Rectal smooth muscle tissue (tissue), 1 donor: ENCODE results near the gene RPS16.
"Not testable (repeated sequence)": the region's sequence is repeated elsewhere in the genome, so short reads cannot be mapped to it uniquely, and the experiment has no call there.

ENCODE experiments used
- H3K27ac ChIP-seq: one replicate; pipeline ENCODE4 v1.7.0; 2013; ENCODE audit warnings: low read depth, low read length, inconsistent platforms
- H3K27me3 ChIP-seq: one replicate; pipeline ENCODE4 v1.7.0; 2013; ENCODE audit warnings: low read length; ENCODE audit not compliant: control insufficient read depth, insufficient read depth
- H3K36me3 ChIP-seq: one replicate; pipeline ENCODE4 v1.7.0; 2013; ENCODE audit warnings: low read length; ENCODE audit not compliant: control insufficient read depth, insufficient read depth
- H3K4me1 ChIP-seq: one replicate; pipeline ENCODE4 v1.7.0; 2013; ENCODE audit warnings: low read length; ENCODE audit not compliant: control insufficient read depth, insufficient read depth
- H3K4me3 ChIP-seq: one replicate; pipeline ENCODE4 v1.7.0; 2013; ENCODE audit warnings: low read length
- H3K9ac ChIP-seq: one replicate; pipeline ENCODE4 v1.7.0; 2013; ENCODE audit warnings: low read length

Gene RPS16

DNA sequence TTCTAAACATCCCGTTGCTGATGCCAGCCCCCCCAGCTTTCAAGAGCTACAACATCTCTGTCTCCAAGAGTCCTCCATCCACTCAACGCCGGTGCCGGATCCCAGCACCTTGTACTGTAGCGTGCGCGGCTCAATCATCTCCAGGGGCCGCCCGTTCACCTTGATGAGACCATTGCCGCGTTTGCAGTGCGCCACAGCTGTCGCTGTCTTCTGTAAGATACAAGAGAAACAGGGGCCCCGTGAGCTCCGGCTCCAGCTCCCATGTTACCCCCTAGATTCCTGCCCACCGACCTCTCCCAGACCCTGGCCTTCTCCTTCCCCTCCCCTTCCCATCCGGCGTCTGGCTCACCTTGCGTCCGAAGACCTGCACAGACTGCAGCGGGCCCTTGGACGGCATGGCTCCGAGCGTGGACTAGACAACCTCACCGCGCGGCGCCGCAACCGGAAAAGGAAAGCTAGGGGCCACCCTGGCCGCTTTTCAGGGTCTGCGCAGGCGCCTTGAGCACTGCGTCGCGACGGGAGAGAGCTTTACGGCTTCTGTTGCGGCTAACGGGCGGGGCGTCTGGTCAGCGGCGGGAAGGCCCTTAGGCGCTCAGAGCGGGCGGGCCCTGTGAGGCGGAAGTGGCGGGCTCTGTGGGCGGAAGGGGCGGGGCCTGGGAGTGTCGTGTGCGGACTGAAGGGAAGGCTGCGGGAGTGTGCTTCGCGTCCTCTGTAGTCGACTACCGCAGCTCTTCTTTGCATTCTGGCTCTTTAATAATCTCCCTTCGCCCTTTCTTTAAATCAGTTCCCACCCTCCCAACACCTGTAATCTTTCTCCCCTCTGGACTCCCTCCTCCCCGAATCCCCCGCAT lies at the start of gene RPS16:
Gene RPS16 (minus strand): TSS at position 451 of the 851 bp plus-strand sequence. CDS start 54 bp downstream, at position 397.
- Histone ChIP-seq H3K9ac (peak within 1 kb of the TSS; percentile 93), H3K4me3 (peak within 1 kb of the TSS; percentile 95), H3K27me3 (no peaks in the 10 kb centered on the region), H3K36me3 (peaks cover 16% of the 10 kb centered on the region), H3K27ac (peak within 1 kb of the TSS; percentile 92), H3K4me1 (peaks cover 15% of the 10 kb centered on the region)

DNA sequence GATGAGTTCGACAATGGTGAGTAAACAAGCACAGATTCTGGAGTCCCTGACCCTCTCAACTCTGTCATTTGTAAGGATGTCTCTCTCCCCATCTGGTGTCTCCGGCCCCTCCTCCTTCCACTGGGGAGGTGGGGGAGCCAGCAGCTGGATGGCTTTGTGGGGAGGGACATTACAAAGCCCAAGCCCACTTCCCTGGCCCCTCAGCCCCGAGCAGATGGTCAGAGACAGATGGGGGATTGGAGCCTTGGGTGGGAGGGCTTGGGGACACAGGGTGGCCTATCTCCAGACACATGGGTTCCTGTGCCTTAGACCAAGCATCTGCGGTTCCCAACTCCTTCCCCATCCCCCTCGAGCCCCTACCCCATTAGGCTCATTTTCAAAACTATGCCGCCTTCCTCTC lies 47.4 kb upstream of the RPS16 start:
- Histone ChIP-seq H3K4me1 (peaks cover 11% of the 10 kb centered on the region), H3K36me3 (peaks cover 14% of the 10 kb centered on the region), H3K4me3 (no peak overlapping the region), H3K27ac (no peak overlapping the region), H3K9ac (no peak overlapping the region), H3K27me3 (no peaks in the 10 kb centered on the region)

- no peak overlapping the region for H3K27ac ChIP-seq
- H3K9ac ChIP-seq: no peak overlapping the region
- H3K4me3 ChIP-seq: peak overlapping the region; percentile 95
- H3K4me1 ChIP-seq: peaks cover 11% of the 10 kb centered on the region
- no peaks in the 10 kb centered on the region for H3K27me3 ChIP-seq
- H3K36me3 ChIP-seq: peaks cover 10% of the 10 kb centered on the region
Observed at GRCh38 chr19:39481676-39482075, 45.9 kb upstream of the RPS16 start.

GRCh38 chr19:39481229-39481545 lies 45.4 kb upstream of the RPS16 start:
- Histone ChIP-seq H3K4me1 (peaks cover 11% of the 10 kb centered on the region), H3K9ac (peak overlapping the region; percentile 49), H3K4me3 (peak overlapping the region; percentile 95), H3K27me3 (no peaks in the 10 kb centered on the region), H3K27ac (no peak overlapping the region), H3K36me3 (peaks cover 7% of the 10 kb centered on the region)

- Histone ChIP-seq H3K27ac (peak within 1 kb of the TSS; percentile 84), H3K9ac (peak within 1 kb of the TSS; percentile 76)
Observed at GRCh38 chr19:39480337-39481228, 44.8 kb upstream of the RPS16 start, which contains the start of gene TIMM50. TSS of gene TIMM50 (plus strand) at chr19:39480838. CDS start at chr19:39480854, 16 bp downstream.

DNA sequence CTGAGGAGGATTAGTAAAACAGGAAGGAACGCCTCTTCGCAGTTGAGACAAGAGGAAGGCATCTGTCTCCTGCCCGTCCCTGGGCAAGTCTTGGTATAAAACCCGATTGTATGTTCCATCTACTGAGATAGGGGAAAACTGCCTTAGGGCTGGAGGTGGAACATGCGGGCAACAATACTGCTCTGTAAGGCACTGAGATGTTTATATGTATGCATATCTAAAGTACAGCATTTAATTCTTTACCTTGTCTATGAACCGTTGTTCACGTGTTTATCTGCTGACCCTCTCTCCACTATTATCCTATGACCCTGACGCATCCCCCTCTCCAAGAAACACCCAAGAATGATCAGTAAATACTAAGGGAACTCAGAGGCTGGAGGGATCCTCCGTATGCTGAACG lies 44.2 kb upstream of the RPS16 start:
- Histone ChIP-seq H3K9ac (peak overlapping the region; percentile 76), H3K27ac (peak overlapping the region; percentile 84), H3K27me3 (no peaks in the 10 kb centered on the region), H3K4me1 (peaks cover 11% of the 10 kb centered on the region), H3K36me3 (peaks cover 12% of the 10 kb centered on the region), H3K4me3 (peak overlapping the region; percentile 95)

More at GRCh38 chr19:39480337-39481228, 44.8 kb upstream of the RPS16 start, which contains the start of gene TIMM50:
- no peaks in the 10 kb centered on the region for H3K27me3 ChIP-seq
- H3K36me3 ChIP-seq: peaks cover 10% of the 10 kb centered on the region
- H3K4me3 ChIP-seq: peak within 1 kb of the TSS; percentile 95
- H3K4me1 ChIP-seq: peaks cover 11% of the 10 kb centered on the region

DNA sequence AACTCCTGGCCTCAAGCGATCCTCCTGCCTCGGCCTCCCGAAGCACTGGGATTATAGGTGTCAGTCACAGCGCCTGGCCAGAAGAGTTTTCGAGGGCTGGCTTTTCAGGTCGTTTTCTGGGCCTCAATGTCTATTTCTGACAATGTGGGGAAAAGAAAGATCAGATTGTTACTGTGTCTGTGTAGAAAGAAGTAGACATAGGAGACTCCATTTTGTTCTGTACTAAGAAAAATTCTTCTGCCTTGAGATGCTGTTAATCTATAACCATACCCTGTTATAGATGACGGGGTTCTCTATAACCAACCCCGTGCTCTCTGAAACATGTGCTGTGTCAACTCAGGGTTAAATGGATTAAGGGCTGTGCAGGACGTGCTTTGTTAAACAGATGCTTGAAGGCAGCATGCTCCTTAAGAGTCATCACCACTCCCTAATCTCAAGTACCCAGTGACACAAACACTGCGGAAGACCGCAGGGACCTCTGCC lies 43.6 kb upstream of the RPS16 start:
- peaks cover 18% of the 10 kb centered on the region for H3K36me3 ChIP-seq
- H3K9ac ChIP-seq, H3K27me3 ChIP-seq, H3K4me3 ChIP-seq, H3K27ac ChIP-seq: not testable (repeated sequence)
- H3K4me1 ChIP-seq: peaks cover 11% of the 10 kb centered on the region

DNA sequence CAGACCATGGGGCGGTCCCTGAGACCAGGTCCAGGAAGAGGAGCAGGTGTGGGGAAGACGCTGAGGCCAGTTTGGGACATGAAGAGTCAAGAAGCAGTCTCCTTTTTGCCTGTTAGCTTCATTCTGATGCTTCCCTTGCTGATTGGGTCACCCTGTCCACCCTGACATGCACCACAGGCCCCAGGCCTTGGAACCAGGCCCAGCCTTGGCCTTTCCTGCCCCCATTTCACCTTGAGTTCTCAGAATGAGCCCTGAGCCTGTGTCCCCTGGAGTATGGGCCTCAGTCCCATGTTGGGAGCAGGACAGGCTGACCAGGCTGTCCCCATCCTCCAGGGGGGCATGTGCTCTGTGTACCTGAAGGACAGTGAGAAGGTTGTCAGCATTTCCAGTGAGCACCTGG lies 40.0 kb upstream of the RPS16 start:
- Histone ChIP-seq H3K27ac (no peak overlapping the region), H3K27me3 (no peaks in the 10 kb centered on the region), H3K4me3 (no peak overlapping the region), H3K4me1 (peaks cover 4% of the 10 kb centered on the region), H3K9ac (no peak overlapping the region), H3K36me3 (peaks cover 52% of the 10 kb centered on the region)

DNA sequence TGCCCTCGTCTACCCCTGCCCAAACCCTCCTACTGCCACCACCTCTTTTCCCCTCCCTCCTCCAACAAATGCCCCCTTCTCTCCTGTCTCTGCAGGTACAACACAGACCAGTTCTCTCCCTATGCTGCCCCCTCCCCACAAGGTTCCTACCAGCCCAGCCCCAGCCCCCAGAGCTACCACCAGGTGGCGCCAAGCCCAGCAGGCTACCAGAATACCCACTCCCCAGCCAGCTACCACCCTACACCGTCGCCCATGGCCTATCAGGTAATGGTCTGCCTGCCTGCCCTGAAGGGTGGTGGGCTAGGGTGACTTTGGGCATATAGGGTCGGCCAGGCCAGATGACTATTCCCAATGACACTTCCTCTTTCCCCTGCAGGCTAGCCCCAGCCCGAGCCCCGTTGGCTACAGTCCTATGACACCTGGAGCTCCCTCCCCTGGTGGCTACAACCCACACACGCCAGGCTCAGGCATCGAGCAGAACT lies 38.4 kb upstream of the RPS16 start:
- no peak overlapping the region for H3K27ac ChIP-seq
- H3K36me3 ChIP-seq: peaks cover 67% of the 10 kb centered on the region
- H3K27me3 ChIP-seq: no peaks in the 10 kb centered on the region
- H3K4me1 ChIP-seq: no peaks in the 10 kb centered on the region
- no peak overlapping the region for H3K9ac ChIP-seq
- no peak overlapping the region for H3K4me3 ChIP-seq

DNA sequence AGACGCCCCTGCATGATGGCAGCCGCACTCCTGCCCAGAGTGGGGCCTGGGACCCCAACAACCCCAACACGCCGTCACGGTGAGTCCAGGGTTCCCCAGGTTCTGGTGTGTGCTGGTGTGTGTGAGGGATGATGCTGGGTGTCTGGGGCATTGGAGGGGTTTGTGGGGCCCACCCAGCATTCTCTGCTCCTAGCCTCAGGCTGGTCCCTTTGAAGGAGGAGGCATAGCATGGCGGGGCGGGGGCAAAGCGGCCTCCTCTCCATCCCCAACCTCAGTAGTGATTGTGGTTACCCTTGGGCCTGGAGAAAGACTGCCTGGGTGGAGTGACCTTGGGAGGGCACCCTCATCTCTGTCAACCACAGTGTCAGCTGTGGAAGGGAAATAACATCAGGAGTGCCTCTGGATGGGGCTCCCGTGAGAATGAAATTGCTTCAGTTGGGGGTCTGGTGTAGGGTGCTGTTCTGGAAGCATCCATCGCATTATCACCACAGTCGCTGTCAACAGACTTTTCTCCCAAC lies 37.8 kb upstream of the RPS16 start:
- Histone ChIP-seq H3K36me3 (peaks cover 74% of the 10 kb centered on the region), H3K4me1 (no peaks in the 10 kb centered on the region), H3K4me3 (no peak overlapping the region), H3K9ac (no peak overlapping the region), H3K27me3 (no peaks in the 10 kb centered on the region), H3K27ac (no peak overlapping the region)

GRCh38 chr19:39472746-39473442 lies 37.1 kb upstream of the RPS16 start:
- no peaks in the 10 kb centered on the region for H3K4me1 ChIP-seq
- H3K4me3 ChIP-seq: no peak overlapping the region
- H3K36me3 ChIP-seq: peaks cover 79% of the 10 kb centered on the region
- no peak overlapping the region for H3K9ac ChIP-seq
- H3K27me3 ChIP-seq: no peaks in the 10 kb centered on the region
- no peak overlapping the region for H3K27ac ChIP-seq
